Fibroblast of lung (primary cell): ENCODE results near the gene CR2.

Experiments used
- EZH2 ChIP-seq: IDR thresholded peaks from 2 replicates; pipeline ENCODE4 v1.5.1; 2012; ENCODE audit warnings: low read length, control low read depth, mild to moderate bottlenecking; ENCODE audit errors: missing control alignments
- TF ChIP-seq, protein P1 (sequence below), 2 donors: IDR thresholded peaks in 1 of 2; conservative IDR thresholded peaks in 1 of 2; 1 replicate in 1 of 2; 2 replicates in 1 of 2; pipeline ENCODE4 v1.5.1; 2011 to 2012; ENCODE audit warnings: low read length in 2 of 2, control low read depth in 1 of 2, inconsistent platforms in 1 of 2, low read depth in 1 of 2, mild to moderate bottlenecking in 1 of 2

DNA sequence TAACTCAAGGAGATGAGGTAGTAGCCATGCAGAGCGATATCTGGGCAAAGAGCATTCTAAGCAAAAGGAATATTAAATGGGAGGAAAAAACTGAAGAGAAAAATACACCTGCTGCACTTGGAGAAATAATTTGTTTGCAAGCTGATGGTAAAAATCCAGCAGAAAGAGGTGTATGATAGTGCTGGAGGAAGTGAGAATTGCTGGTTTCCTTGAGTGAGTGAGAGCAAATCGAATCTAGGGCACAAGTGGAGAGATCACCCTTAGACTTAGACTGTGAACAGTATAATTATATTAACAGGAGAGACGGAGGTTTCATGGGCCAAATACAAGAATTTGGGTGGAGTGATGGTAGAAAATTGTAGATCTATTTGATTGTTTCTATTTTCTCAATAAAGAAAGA, 39.1 kb downstream of the CR2 start:
- TF ChIP-seq, protein P1, sequence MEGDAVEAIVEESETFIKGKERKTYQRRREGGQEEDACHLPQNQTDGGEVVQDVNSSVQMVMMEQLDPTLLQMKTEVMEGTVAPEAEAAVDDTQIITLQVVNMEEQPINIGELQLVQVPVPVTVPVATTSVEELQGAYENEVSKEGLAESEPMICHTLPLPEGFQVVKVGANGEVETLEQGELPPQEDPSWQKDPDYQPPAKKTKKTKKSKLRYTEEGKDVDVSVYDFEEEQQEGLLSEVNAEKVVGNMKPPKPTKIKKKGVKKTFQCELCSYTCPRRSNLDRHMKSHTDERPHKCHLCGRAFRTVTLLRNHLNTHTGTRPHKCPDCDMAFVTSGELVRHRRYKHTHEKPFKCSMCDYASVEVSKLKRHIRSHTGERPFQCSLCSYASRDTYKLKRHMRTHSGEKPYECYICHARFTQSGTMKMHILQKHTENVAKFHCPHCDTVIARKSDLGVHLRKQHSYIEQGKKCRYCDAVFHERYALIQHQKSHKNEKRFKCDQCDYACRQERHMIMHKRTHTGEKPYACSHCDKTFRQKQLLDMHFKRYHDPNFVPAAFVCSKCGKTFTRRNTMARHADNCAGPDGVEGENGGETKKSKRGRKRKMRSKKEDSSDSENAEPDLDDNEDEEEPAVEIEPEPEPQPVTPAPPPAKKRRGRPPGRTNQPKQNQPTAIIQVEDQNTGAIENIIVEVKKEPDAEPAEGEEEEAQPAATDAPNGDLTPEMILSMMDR (conservative IDR thresholded peaks at IDR 0.05 in 1 of 2, IDR thresholded peaks at IDR 0.05 in 1 of 2; ENCODE audit: low read depth in 1 of 2, low read length in 2 of 2), result no peak
- TF ChIP-seq EZH2, result no peak
